Activated naive CD4-positive, alpha-beta T cell treated with anti-CD3 and anti-CD28 coated beads, Interleukin-2, amount 50 U/mL, for 24 hours (primary cell): ENCODE data around the gene ASXL2.
A peak's percentile ranks its signal among the peaks of the same experiment; 100 is the strongest.
"Not testable (repeated sequence)": the region's sequence is repeated elsewhere in the genome, so short reads cannot be mapped to it uniquely, and the experiment has no call there.

Experiments
- H3K27ac Mint-ChIP-seq: one replicate; pipeline ENCODE4 v1.8.0; 2021; ENCODE audit warnings: mild to moderate bottlenecking, mixed read lengths
- H3K27me3 Mint-ChIP-seq: one replicate; pipeline ENCODE4 v1.8.0; 2021; ENCODE audit warnings: mixed read lengths
- H3K36me3 Mint-ChIP-seq: one replicate; pipeline ENCODE4 v1.8.0; 2021; ENCODE audit warnings: mixed read lengths
- H3K4me1 Mint-ChIP-seq: one replicate; pipeline ENCODE4 v1.8.0; 2021; ENCODE audit warnings: mixed read lengths
- H3K4me3 Mint-ChIP-seq: one replicate; pipeline ENCODE4 v1.8.0; 2021; ENCODE audit warnings: mild to moderate bottlenecking, mixed read lengths
- H3K9me3 Mint-ChIP-seq: one replicate; pipeline ENCODE4 v1.8.0; 2021; ENCODE audit warnings: mixed read lengths

The ASXL2 gene

DNA sequence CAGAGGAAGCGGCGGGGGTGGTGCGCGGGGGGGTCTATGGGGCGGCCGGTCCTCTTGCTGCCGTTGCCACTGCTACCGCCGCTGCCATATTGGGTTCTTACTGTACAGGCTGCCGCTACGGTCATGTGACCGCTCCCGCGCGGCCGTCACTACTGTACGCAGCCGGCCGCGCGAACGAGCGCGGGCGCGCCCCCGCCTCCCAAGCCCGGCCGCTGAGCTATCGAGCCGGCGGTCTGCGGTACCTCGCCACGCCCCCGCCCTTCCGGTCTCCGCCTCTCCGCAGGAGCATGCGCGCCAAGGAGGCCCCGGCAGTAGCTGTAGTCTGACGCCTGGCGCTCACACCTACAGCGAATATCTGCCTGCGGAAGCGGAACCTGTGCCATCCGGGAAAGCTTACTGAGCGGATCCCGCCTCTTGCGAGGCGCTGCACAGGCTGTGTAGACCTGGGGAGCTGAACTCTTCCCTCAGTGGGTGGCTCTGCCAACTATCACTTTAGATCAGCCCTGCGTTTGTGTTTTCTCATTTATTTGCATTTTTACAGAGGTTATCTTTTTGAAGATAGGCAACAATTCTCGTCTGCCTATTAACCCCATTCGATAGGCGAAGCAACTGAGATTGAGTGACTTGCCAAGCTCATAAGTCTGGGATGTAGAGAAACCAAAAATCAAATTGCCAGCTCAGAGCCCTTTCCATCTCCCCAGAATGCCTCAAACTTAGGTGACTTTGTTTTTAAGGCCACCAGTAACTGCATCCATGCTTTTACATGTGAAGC lies at the start of gene ASXL2:
Gene ASXL2 (minus strand): TSS at position 127 of the 772 bp plus-strand sequence. CDS start 265 bp downstream, outside the sequence.
- no peaks in the 10 kb centered on the region for H3K27me3 Mint-ChIP-seq
- H3K36me3 Mint-ChIP-seq, result peaks cover 9% of the 10 kb centered on the region
- no peaks in the 10 kb centered on the region for H3K9me3 Mint-ChIP-seq
- peak within 1 kb of the TSS; percentile 99 for H3K27ac Mint-ChIP-seq
- peaks cover 50% of the 10 kb centered on the region for H3K4me1 Mint-ChIP-seq
- H3K4me3 Mint-ChIP-seq, result peak within 1 kb of the TSS; percentile 96

DNA sequence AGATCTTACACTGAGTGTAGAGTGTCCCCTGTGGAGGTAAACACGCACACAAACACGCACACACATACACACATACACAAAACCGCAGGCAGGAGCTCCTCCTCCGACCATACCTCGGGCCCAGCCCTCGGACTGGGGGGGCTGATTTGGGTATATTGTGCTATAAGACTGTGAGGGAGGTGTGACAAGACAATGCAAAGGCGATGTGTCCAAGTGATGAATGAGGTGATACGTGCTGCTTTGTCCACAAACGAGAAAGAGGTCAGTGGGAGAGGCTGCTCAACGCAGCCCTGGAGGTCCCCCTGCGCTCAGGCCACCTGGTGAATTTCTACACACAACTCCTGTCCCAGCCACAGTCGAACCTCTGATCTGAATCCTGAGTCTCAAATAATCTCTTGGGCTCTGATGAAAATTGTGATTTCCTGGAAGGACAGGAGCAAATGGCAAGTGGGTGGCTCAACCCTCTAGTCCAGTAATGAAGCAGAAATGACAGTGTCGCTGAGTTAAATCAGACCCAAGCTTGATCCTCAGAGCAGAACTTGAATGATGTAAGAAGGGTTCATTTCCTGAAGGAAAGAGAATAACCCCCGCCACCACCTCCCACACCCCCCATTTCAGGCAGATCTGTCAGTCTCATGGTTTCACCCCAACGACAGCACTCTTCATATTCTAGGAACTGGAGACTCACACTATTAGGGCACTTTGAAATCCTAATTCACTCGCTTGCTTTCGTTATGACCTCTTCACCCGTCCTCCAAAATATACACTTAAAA lies 48.9 kb upstream of the ASXL2 start:
- Mint-ChIP-seq H3K27me3 (no peaks in the 10 kb centered on the region), H3K4me3 (no peak overlapping the region), H3K9me3 (no peaks in the 10 kb centered on the region), H3K27ac (no peak overlapping the region), H3K36me3 (no peaks in the 10 kb centered on the region), H3K4me1 (no peaks in the 10 kb centered on the region)

DNA sequence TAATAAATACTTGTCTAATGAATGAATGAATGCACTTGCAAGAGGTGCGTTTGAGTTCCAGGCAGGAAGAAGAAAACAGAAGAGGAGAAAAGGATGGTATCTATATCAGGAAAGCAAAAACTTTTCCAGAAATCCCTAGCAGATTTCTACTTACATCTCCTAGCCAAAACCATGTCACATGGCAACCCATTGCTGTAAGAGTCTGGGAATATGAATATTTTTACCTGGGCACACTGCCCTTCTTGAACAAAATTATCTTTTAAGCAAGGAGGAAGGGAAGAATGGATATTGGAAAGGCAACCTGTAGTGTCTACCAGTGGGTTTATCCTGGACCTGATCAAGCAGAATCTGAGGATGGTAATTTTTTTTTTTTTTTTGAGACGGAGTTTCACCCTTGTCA lies 44.2 kb upstream of the ASXL2 start:
- Mint-ChIP-seq H3K27ac (no peak overlapping the region), H3K9me3 (no peaks in the 10 kb centered on the region), H3K36me3 (no peaks in the 10 kb centered on the region)

DNA sequence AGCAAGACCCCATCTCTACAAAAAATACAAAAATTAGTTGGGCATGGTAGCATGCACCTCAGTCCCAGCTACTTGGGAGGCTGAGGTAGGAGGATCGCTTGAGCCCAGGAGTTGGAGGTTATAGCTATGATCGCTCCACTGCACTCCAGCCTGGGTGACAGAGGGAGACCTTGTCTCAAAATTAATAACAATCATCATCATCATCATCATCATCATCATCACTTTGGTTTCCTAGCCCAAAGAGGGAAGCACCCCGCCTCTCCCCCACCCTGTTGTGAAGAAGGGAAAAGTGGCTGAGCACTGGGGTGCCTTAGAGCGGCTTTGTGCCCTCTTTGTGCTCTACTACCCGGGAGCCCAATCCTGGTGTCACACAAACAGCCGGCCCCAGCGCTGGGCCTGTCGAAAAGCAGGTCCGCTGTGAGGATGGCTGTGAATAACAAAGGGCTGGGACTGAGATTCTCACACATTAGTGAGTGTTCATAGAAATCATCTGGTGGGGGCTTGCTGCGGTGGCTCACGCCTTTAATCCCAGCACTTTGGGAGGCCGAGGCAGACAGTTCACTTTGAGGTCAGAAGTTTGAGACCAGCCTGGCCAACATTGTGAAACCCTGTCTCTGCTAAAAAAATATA lies 42.6 kb upstream of the ASXL2 start:
- no peaks in the 10 kb centered on the region for H3K9me3 Mint-ChIP-seq
- no peaks in the 10 kb centered on the region for H3K27me3 Mint-ChIP-seq
- H3K4me3 Mint-ChIP-seq, result no peak overlapping the region
- peaks cover 10% of the 10 kb centered on the region for H3K4me1 Mint-ChIP-seq
- no peak overlapping the region for H3K27ac Mint-ChIP-seq
- H3K36me3 Mint-ChIP-seq, result no peaks in the 10 kb centered on the region

More for the DNA sequence above, 44.2 kb upstream of the ASXL2 start:
- Mint-ChIP-seq H3K4me1 (no peaks in the 10 kb centered on the region), H3K27me3 (no peaks in the 10 kb centered on the region), H3K4me3 (no peak overlapping the region)

DNA sequence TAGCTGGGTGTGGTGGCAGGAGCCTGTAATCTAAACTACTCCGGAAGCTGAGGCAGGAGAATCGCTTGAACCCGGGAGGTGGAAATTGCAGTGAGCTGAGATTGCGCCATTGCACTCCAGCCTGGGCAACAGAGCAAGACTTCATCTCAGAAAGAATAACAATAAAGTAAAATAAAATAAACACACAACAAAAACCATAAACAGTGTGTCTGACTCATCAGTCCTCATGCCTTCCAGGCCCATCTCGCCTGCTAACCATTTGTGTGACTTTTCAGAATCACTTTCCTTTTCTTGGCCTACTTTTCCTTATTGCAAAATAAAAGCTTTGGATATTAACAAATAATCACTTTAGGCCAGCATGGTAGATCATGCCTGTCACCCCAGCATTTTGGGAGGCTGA lies 42.0 kb upstream of the ASXL2 start:
- peaks cover 10% of the 10 kb centered on the region for H3K4me1 Mint-ChIP-seq
- no peaks in the 10 kb centered on the region for H3K27me3 Mint-ChIP-seq
- H3K27ac Mint-ChIP-seq, result no peak overlapping the region
- no peaks in the 10 kb centered on the region for H3K36me3 Mint-ChIP-seq
- H3K4me3 Mint-ChIP-seq, result no peak overlapping the region
- H3K9me3 Mint-ChIP-seq, result no peaks in the 10 kb centered on the region

DNA sequence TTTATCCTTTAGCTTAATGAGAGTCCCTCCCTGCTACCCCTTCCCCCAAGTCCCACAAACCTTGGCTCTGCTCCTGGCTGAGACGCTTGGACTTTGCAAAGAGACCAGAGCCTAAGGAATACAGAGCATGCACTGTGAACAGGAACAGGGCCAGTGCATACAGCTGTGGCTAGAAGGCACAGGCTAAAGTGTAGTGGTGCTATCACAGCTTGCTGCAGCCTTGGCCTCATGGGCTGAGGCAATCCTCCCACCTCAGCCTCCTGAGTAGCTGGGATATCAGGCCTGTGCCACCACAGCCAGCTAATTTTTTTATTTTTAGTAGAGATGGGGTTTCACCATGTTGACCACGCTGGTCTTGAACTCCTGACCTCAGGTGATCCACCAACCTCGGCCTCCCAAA lies 39.5 kb upstream of the ASXL2 start:
- no peaks in the 10 kb centered on the region for H3K36me3 Mint-ChIP-seq
- H3K27ac Mint-ChIP-seq, result no peak overlapping the region
- no peaks in the 10 kb centered on the region for H3K27me3 Mint-ChIP-seq

DNA sequence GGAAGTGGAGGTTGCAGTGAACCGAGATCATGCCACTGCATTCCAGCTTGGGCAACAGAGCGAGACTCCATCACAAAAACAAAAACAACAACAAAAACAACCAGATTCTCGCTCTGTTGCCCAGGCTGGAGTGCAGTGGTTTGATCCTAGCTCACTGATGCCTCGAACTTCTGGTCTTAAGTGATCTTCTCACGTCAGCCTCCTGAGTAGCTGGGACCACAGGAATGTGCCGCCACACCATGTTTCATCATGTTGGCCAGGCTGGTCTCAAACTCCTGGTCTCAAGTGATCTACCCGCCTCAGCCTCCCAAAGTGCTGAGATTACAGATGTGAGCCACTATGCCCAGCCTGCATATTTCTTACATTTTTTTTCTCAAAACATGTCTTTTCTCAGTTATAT lies 39.1 kb upstream of the ASXL2 start:
- H3K36me3 Mint-ChIP-seq, H3K4me3 Mint-ChIP-seq, H3K9me3 Mint-ChIP-seq, H3K27ac Mint-ChIP-seq, H3K27me3 Mint-ChIP-seq: not testable (repeated sequence)
- H3K4me1 Mint-ChIP-seq, result peaks cover 14% of the 10 kb centered on the region

More for the DNA sequence above, 39.5 kb upstream of the ASXL2 start:
- Mint-ChIP-seq H3K9me3 (no peaks in the 10 kb centered on the region), H3K4me1 (peaks cover 14% of the 10 kb centered on the region), H3K4me3 (no peak overlapping the region)

DNA sequence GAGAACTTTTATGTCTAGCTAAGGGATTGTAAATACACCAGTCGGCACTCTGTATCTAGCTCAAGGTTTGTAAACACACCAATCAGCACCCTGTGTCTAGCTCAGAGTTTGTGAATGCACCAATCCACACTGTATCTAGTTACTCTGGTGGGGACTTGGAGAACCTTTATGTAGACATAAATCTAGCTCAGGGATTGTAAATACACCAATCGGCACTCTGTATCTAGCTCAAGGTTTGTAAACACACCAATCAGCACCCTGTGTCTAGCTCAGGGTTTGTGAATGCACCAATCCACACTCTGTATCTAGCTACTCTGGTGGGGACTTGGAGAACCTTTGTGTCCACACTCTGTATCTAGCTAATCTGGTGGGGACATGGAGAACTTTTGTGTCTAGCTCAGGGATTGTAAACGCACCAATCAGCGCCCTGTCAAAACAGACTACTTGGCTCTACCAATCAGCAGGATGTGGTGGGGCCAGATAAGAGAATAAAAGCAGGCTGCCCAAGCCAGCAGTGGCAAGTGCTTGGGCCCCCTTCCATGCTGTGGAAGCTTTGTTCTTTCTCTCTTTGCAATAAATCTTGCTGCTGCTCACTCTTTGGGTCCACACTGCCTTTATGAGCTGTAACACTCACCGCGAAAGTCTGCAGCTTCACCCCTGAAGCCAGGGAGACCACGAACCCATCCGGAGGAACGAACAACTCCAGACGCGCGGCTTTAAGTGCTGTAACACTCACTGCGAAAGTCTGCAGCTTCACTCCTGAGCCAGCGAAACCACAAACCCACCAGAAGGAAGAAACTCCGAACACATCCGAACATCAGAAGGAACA lies 37.9 kb upstream of the ASXL2 start:
- H3K27ac Mint-ChIP-seq, result peak overlapping the region; percentile 16
- H3K36me3 Mint-ChIP-seq, result not testable (repeated sequence)

DNA sequence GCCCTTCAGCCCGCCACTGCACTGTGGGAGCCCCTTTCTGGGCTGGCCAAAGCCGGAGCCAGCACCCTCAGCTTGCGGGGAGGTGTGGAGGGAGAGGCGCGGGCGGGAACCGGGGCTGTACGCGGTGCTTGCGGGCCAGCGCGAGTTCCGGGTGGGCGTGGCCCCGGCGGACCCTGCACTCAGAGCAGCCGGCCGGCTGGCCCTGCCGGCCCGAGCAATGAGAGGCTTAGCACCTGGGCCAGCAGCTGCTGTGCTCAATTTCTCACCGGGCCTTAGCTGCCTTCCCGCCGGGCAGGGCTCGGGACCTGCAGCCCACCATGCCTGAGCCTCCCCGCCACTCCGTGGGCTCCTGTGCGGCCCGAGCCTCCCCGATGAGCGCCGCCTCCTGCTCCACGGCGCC lies 37.1 kb upstream of the ASXL2 start:
- H3K36me3 Mint-ChIP-seq, H3K27ac Mint-ChIP-seq, H3K9me3 Mint-ChIP-seq, H3K27me3 Mint-ChIP-seq, H3K4me3 Mint-ChIP-seq: not testable (repeated sequence)
- H3K4me1 Mint-ChIP-seq, result peaks cover 14% of the 10 kb centered on the region

More for the DNA sequence above, 37.9 kb upstream of the ASXL2 start:
- not testable (repeated sequence) for H3K27me3 Mint-ChIP-seq, H3K9me3 Mint-ChIP-seq
- peak overlapping the region; percentile 83 for H3K4me3 Mint-ChIP-seq
- H3K4me1 Mint-ChIP-seq, result peaks cover 14% of the 10 kb centered on the region

DNA sequence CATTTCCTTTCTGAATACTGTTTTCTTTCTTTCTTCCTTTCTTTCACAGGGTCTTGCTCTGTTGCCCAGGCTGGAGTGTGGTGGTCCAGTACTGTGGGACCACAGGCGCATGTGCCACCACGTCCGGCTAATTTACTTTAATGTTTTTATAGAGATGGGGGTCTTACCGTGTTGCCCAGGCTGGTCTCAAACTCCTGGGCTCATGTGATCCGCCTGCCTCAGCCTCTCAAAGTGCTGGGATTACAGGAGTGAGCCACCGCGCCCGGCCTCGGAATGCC lies 35.3 kb upstream of the ASXL2 start:
- H3K27me3 Mint-ChIP-seq, H3K36me3 Mint-ChIP-seq, H3K27ac Mint-ChIP-seq, H3K4me3 Mint-ChIP-seq, H3K9me3 Mint-ChIP-seq: not testable (repeated sequence)
- H3K4me1 Mint-ChIP-seq, result peaks cover 14% of the 10 kb centered on the region

DNA sequence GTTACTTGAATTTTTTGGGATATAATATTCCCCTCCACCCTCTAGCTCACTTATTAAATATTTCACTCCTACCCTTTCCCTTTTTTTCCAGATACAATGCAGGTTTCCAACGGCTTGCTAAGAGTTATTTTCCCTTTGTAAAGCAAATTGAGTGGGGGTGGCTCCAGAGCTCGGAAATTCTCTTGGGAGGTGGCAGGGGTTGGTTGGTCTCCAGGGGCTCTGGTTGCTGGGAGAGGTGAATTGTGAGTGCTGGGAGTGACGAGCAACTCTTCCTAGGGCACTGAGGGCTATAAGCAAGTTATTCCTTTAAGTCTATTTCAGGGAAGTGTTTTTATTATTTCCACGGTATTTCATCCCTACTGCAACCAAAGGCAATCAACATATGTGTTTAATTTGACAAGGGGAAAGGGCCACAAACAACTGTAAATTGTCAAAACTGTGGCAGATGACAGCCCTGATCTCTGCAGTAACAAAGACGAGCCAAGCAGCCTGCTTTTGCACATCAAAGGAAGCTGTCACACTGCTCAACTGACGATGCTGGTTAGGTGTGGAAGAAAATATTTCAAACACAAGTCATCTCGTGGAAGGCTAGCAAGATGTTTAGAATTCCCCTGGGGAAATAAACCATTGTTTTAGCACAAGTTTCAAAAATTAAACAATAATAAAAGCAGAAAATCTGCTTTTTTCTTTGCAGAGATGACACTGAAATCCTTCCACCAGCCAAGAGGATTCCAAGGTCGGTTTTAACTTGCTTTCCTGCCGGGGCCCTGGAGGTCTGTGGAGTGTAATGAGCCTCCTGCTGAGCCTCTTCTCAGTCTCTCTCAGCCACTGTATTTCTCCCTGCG lies 34.8 kb upstream of the ASXL2 start:
- H3K36me3 Mint-ChIP-seq, result no peaks in the 10 kb centered on the region
- no peaks in the 10 kb centered on the region for H3K27me3 Mint-ChIP-seq
- H3K27ac Mint-ChIP-seq, result no peak overlapping the region
- H3K4me1 Mint-ChIP-seq, result peaks cover 14% of the 10 kb centered on the region
- H3K9me3 Mint-ChIP-seq, result no peaks in the 10 kb centered on the region
- H3K4me3 Mint-ChIP-seq, result no peak overlapping the region

DNA sequence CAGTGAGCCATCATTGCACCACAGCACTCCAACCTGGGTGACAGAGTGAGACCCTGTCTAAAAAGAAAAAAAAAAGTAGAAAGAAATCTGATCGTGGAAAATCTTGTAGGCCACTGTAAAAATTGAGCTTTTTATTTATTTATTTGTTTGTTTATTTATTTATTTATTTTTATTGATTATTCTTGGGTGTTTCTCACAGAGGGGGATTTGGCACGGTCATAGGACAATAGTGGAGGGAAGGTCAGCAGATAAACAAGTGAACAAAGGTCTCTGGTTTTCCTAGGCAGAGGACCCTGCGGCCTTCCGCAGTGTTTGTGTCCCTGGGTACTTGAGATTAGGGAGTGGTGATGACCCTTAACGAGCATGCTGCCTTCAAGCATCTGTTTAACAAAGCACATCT lies 31.3 kb upstream of the ASXL2 start:
- H3K4me1 Mint-ChIP-seq, H3K27me3 Mint-ChIP-seq, H3K36me3 Mint-ChIP-seq, H3K9me3 Mint-ChIP-seq, H3K27ac Mint-ChIP-seq, H3K4me3 Mint-ChIP-seq: not testable (repeated sequence)

DNA sequence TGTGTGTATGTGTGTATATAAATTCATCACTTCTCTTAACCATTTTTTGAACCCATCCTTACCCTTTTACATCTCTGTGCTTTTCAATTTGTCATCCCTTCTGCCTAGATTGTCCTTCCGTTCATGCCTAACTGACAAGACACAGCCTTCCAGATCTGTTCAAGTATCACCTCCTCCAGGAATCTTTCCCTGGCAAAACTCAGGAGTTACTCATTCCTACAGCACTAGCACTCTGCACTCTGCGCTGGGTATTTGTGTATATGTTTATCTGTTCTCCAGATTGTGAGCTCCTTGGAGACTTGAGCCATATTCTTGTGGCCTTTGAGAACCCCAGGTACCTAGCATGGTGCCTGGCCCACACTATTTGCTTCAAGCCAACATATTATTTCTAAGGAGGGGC lies 26.8 kb upstream of the ASXL2 start:
- H3K9me3 Mint-ChIP-seq, result no peaks in the 10 kb centered on the region
- H3K4me3 Mint-ChIP-seq, result no peak overlapping the region
- H3K4me1 Mint-ChIP-seq, result no peaks in the 10 kb centered on the region
- H3K27ac Mint-ChIP-seq, result no peak overlapping the region
- H3K27me3 Mint-ChIP-seq, result peaks cover 1% of the 10 kb centered on the region
- H3K36me3 Mint-ChIP-seq, result no peaks in the 10 kb centered on the region

DNA sequence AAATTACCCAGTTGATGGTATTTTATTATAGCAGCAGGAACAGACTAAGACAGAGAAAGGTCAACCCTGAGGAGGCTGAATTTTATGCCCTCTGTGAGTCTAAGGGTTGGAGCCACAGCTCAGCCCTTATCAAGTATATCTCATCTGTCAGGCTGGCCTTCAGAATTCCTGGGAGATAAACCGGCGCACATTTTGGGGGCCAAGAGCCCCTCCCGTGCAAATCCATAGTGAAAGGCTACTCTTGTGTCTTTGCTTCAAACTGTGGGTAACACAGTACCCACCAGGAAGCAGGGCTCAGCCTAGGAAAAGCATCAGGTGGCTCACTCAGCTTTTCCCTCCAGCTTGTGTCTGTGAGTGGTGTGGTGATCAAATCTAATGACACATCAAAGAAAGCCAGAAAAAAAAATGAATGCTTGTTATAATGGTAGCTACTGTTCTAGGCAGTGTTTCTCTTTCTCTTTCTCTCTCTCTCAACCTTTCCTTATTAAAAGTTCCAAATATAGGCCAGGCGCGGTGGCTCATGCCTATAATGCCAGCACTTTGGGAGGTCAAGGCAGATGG lies 25.0 kb upstream of the ASXL2 start:
- no peak overlapping the region for H3K27ac Mint-ChIP-seq
- no peaks in the 10 kb centered on the region for H3K9me3 Mint-ChIP-seq
- H3K27me3 Mint-ChIP-seq, result peaks cover 1% of the 10 kb centered on the region
- H3K4me3 Mint-ChIP-seq, result no peak overlapping the region
- no peaks in the 10 kb centered on the region for H3K36me3 Mint-ChIP-seq
- H3K4me1 Mint-ChIP-seq, result no peaks in the 10 kb centered on the region
